Astrocyte (in vitro differentiated cells and primary cell): ENCODE measurements around the gene PRR5. TPM values are rescaled to one million over a fixed set of nuclear protein-coding genes. Genes with fewer than 3 reads are reported as not detected.
A peak's percentile ranks its signal among the peaks of the same experiment; 100 is the strongest.

ENCODE experiments used
- DNase-seq: peaks from one replicate; pipeline ENCODE4 v3.0.0-alpha.2; 2010; ENCODE audit warnings: low read depth
- FAIRE-seq: peaks from 2 replicates; lab custom pipeline; 2011; peaks lifted over from hg19 to GRCh38; lab: Jason Lieb, UNC
- H2AFZ ChIP-seq: 2 replicates; pipeline ENCODE4 v1.6.0; 2012; ENCODE audit warnings: low read depth, low read length, inconsistent platforms
- H3K27ac ChIP-seq: 2 replicates; pipeline ENCODE4 v1.5.1; 2011; ENCODE audit warnings: low read depth, low read length, inconsistent platforms
- H3K27me3 ChIP-seq: 2 replicates; pipeline ENCODE4 v1.6.0; 2011; ENCODE audit warnings: low read length, inconsistent platforms; ENCODE audit not compliant: insufficient read depth
- H3K36me3 ChIP-seq: 2 replicates; pipeline ENCODE4 v1.5.1; 2011; ENCODE audit warnings: low read length, inconsistent platforms; ENCODE audit not compliant: insufficient read depth
- H3K4me1 ChIP-seq: 2 replicates; pipeline ENCODE4 v1.5.1; 2011; ENCODE audit warnings: low read length, inconsistent platforms; ENCODE audit not compliant: insufficient read depth
- H3K4me2 ChIP-seq: 2 replicates; pipeline ENCODE4 v1.6.0; 2012; ENCODE audit warnings: low read length, inconsistent platforms
- H3K4me3 ChIP-seq: 2 replicates; pipeline ENCODE4 v1.5.1; 2011; ENCODE audit warnings: low read depth, mild to moderate bottlenecking, low read length, inconsistent platforms; ENCODE audit not compliant: insufficient read depth
- H3K79me2 ChIP-seq: 2 replicates; pipeline ENCODE4 v1.6.0; 2012; ENCODE audit warnings: mild to moderate bottlenecking, low read length, inconsistent platforms; ENCODE audit not compliant: insufficient read depth
- H3K9ac ChIP-seq: 2 replicates; pipeline ENCODE4 v1.6.0; 2012; ENCODE audit warnings: mild to moderate bottlenecking, low read length, inconsistent platforms
- H3K9me3 ChIP-seq: 2 replicates; pipeline ENCODE4 v1.5.1; 2012; ENCODE audit warnings: low read depth, mild to moderate bottlenecking, low read length, inconsistent platforms; ENCODE audit not compliant: insufficient read depth
- H4K20me1 ChIP-seq: 2 replicates; pipeline ENCODE4 v1.6.0; 2012; ENCODE audit warnings: low read length, inconsistent platforms; ENCODE audit not compliant: insufficient read depth
- H3K27ac Mint-ChIP-seq: one replicate; pipeline ENCODE4 v1.8.0; 2021; ENCODE audit warnings: mild to moderate bottlenecking, mixed read lengths; ENCODE audit not compliant: unreplicated experiment
- H3K27me3 Mint-ChIP-seq: one replicate; pipeline ENCODE4 v1.8.0; 2021; ENCODE audit warnings: low read depth, mixed read lengths; ENCODE audit not compliant: unreplicated experiment
- H3K36me3 Mint-ChIP-seq: one replicate; pipeline ENCODE4 v1.8.0; 2021; ENCODE audit warnings: low read depth, mixed read lengths; ENCODE audit not compliant: unreplicated experiment
- H3K4me1 Mint-ChIP-seq: one replicate; pipeline ENCODE4 v1.8.0; 2021; ENCODE audit warnings: low read depth, mixed read lengths; ENCODE audit not compliant: unreplicated experiment
- H3K4me3 Mint-ChIP-seq: one replicate; pipeline ENCODE4 v1.8.0; 2021; ENCODE audit warnings: mild to moderate bottlenecking, moderate library complexity, mixed read lengths; ENCODE audit not compliant: unreplicated experiment
- H3K9me3 Mint-ChIP-seq: one replicate; pipeline ENCODE4 v1.8.0; 2021; ENCODE audit warnings: mild to moderate bottlenecking, mixed read lengths; ENCODE audit not compliant: unreplicated experiment
- EZH2 ChIP-seq: IDR thresholded peaks from 2 replicates; pipeline ENCODE4 v1.6.1; 2012; ENCODE audit warnings: mild to moderate bottlenecking, low read length, inconsistent platforms; ENCODE audit not compliant: insufficient read depth
- total RNA-seq: library from RNA; stranded (reverse); gene quantifications from 2 replicates; pipeline ENCODE4 v1.2.1, GENCODE V29; 2021
- TF ChIP-seq, protein P1 (sequence below): IDR thresholded peaks from 2 replicates; pipeline ENCODE4 v1.5.1; 2011; ENCODE audit warnings: low read depth, mild to moderate bottlenecking, inconsistent platforms, low read length, moderate library complexity; ENCODE audit not compliant: insufficient read depth

PRR5 gene
- total RNA-seq, 1 donor from 2014 or later = 23.6 TPM

DNA sequence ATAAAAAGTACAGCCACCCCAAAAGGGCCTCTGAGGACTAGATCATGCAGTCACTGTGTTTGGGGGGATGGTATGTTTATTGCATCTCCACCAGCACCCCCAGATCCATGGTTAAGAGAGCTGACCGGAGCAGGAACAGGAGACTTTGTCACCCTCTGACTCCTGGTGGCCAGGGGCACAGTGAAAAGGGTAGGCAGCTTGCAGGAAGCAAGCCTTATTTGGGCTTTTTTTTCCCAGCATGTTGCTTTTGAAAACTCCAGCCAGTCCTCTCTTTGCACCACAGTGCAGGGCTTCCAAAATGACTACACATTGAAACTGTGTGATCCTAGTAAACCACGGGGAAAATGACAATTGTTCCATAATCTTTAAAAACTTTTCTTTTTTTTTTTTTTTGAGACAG, 20.6 kb downstream of the PRR5 start:
- no peaks in the 10 kb centered on the region for H3K9me3 ChIP-seq
- H3K27ac Mint-ChIP-seq = no peak overlapping the region
- peaks cover 3% of the 10 kb centered on the region for H3K9me3 Mint-ChIP-seq
- no peaks in the 10 kb centered on the region for H3K4me1 ChIP-seq
- no peak overlapping the region for H2AFZ ChIP-seq
- peaks cover 4% of the 10 kb centered on the region for H3K4me1 Mint-ChIP-seq
- H3K36me3 Mint-ChIP-seq = peaks cover 13% of the 10 kb centered on the region
- no peaks in the 10 kb centered on the region for H3K27me3 Mint-ChIP-seq
- no peaks in the 10 kb centered on the region for H3K36me3 ChIP-seq
- no peak overlapping the region for H3K4me2 ChIP-seq
- TF ChIP-seq EZH2 = no peak
- TF ChIP-seq, protein P1, sequence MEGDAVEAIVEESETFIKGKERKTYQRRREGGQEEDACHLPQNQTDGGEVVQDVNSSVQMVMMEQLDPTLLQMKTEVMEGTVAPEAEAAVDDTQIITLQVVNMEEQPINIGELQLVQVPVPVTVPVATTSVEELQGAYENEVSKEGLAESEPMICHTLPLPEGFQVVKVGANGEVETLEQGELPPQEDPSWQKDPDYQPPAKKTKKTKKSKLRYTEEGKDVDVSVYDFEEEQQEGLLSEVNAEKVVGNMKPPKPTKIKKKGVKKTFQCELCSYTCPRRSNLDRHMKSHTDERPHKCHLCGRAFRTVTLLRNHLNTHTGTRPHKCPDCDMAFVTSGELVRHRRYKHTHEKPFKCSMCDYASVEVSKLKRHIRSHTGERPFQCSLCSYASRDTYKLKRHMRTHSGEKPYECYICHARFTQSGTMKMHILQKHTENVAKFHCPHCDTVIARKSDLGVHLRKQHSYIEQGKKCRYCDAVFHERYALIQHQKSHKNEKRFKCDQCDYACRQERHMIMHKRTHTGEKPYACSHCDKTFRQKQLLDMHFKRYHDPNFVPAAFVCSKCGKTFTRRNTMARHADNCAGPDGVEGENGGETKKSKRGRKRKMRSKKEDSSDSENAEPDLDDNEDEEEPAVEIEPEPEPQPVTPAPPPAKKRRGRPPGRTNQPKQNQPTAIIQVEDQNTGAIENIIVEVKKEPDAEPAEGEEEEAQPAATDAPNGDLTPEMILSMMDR = no peak
- FAIRE-seq (no peak), DNase-seq (no peak)
- peaks cover 19% of the 10 kb centered on the region for H4K20me1 ChIP-seq
- no peak overlapping the region for H3K4me3 Mint-ChIP-seq
- no peak overlapping the region for H3K4me3 ChIP-seq
- H3K9ac ChIP-seq = no peak overlapping the region
- H3K27ac ChIP-seq = no peak overlapping the region
- no peaks in the 10 kb centered on the region for H3K27me3 ChIP-seq
- no peaks in the 10 kb centered on the region for H3K79me2 ChIP-seq

DNA sequence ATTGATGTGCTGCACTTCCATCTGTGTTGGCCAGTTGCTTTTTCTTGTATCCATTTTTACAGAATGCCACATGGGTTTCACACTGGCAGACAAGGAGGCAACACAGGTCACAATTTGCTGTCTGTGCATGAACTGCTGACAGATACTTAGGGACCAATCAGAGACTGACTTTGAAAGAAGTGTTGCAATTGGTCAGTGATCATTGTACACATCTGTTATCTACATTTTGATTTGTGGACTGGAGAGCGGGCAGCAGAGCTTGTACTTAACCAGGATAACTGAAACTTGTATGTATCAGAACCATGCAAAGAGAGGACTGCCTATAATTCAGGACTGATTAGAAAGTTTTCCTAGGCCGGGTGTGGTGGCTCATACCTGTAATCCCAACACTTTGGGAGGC, 21.8 kb downstream of the PRR5 start:
- no peaks in the 10 kb centered on the region for H3K4me1 ChIP-seq
- H3K27ac ChIP-seq = no peak overlapping the region
- Mint-ChIP-seq H3K36me3 (peaks cover 13% of the 10 kb centered on the region), H3K27me3 (no peaks in the 10 kb centered on the region), H3K4me3 (no peak overlapping the region), H3K27ac (no peak overlapping the region), H3K9me3 (no peaks in the 10 kb centered on the region), H3K4me1 (peaks cover 4% of the 10 kb centered on the region)
- no peak overlapping the region for H2AFZ ChIP-seq
- H3K9ac ChIP-seq = no peak overlapping the region
- no peaks in the 10 kb centered on the region for H3K79me2 ChIP-seq
- no peaks in the 10 kb centered on the region for H3K36me3 ChIP-seq
- TF ChIP-seq EZH2 = no peak
- TF ChIP-seq, protein P1 = no peak
- H3K27me3 ChIP-seq = no peaks in the 10 kb centered on the region
- no peaks in the 10 kb centered on the region for H3K9me3 ChIP-seq
- peaks cover 19% of the 10 kb centered on the region for H4K20me1 ChIP-seq
- DNase-seq (no peak), FAIRE-seq (no peak)
- H3K4me3 ChIP-seq = no peak overlapping the region
- no peak overlapping the region for H3K4me2 ChIP-seq

DNA sequence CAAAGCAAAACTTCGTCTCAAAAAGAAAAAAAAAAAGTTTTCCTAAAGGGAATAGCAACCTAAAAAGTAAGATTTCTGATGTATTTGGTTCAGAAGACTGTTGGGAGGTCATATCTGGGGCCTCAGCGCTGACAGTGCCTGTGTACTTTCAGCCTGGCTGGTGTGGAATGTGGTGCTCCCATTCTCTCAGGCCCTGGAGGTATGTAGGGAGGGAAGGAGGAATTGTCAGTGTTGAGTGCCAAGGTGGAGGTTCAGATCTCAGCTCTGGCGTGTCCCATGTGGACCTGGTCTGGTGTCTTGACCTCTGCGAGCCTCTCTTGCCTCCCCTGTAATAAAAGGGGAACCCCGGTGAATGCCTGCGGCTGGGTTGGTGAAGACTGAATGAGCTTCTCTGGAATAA, 22.4 kb downstream of the PRR5 start:
- Mint-ChIP-seq H3K4me1 (peaks cover 4% of the 10 kb centered on the region), H3K27ac (peak overlapping the region; percentile 47), H3K27me3 (no peaks in the 10 kb centered on the region), H3K4me3 (no peak overlapping the region), H3K9me3 (no peaks in the 10 kb centered on the region), H3K36me3 (peaks cover 13% of the 10 kb centered on the region)
- no peaks in the 10 kb centered on the region for H3K9me3 ChIP-seq
- H3K9ac ChIP-seq = no peak overlapping the region
- H3K4me2 ChIP-seq = no peak overlapping the region
- TF ChIP-seq EZH2 = no peak
- TF ChIP-seq, protein P1 = no peak
- peaks cover 18% of the 10 kb centered on the region for H4K20me1 ChIP-seq
- no peak overlapping the region for H3K4me3 ChIP-seq
- no peak for FAIRE-seq
- no peaks in the 10 kb centered on the region for H3K27me3 ChIP-seq
- H2AFZ ChIP-seq = no peak overlapping the region
- peaks cover 5% of the 10 kb centered on the region for H3K4me1 ChIP-seq
- no peak overlapping the region for H3K27ac ChIP-seq
- H3K79me2 ChIP-seq = no peaks in the 10 kb centered on the region
- DNase-seq = no peak
- H3K36me3 ChIP-seq = no peaks in the 10 kb centered on the region
